GM21447 (cell line): ENCODE measurements around the gene SPEM3.

ENCODE experiments used
- ATAC-seq: cut with Tn5 transposase; IDR thresholded peaks from one replicate; pipeline ENCODE4 v1.9.1; 2021; ENCODE audit not compliant: unreplicated experiment

Gene SPEM3

GRCh38 chr17:7440113-7440833, 11.6 kb downstream of the SPEM3 start:
- no peak for ATAC-seq

DNA sequence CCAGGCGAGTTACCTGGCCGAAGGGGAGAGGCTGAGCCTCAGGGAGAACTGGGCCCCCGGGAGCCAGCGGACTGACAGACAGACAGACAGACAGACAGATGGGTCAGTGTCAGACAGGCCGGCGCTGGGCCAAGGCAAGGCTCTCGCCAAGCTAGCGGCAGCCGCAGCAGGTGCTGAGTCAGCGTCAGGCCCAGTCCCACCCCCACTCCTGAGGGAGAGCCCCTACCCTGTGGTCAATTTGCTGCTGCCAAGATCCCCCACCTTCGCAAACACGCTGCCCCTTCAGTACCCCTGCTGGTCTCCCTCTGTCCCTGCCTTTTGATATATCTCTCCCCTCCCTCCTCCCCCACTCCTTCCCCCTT, 12.2 kb downstream of the SPEM3 start:
- ATAC-seq: no peak

GRCh38 chr17:7441266-7441665, 12.6 kb downstream of the SPEM3 start:
- ATAC-seq: no peak

DNA sequence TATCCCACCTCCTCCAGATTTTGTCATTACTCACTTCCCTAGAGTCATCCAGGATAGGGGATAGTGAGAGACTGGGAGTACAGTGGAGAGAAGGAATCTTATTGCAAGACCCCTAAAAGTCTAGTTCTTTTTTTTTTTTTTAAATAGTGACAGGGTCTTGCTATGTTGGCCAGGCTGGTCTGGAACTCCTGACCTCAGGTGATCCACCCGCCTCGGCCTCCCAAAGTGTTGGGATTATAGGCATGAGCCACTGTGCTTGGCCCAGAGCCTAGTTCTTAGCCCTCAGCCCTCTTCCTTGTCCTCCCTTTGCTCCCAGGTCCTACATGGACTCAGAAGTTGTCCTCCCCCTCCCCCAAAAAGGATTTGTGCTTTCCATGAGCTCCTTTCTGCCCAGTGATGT, 13.5 kb downstream of the SPEM3 start:
- ATAC-seq: no peak

DNA sequence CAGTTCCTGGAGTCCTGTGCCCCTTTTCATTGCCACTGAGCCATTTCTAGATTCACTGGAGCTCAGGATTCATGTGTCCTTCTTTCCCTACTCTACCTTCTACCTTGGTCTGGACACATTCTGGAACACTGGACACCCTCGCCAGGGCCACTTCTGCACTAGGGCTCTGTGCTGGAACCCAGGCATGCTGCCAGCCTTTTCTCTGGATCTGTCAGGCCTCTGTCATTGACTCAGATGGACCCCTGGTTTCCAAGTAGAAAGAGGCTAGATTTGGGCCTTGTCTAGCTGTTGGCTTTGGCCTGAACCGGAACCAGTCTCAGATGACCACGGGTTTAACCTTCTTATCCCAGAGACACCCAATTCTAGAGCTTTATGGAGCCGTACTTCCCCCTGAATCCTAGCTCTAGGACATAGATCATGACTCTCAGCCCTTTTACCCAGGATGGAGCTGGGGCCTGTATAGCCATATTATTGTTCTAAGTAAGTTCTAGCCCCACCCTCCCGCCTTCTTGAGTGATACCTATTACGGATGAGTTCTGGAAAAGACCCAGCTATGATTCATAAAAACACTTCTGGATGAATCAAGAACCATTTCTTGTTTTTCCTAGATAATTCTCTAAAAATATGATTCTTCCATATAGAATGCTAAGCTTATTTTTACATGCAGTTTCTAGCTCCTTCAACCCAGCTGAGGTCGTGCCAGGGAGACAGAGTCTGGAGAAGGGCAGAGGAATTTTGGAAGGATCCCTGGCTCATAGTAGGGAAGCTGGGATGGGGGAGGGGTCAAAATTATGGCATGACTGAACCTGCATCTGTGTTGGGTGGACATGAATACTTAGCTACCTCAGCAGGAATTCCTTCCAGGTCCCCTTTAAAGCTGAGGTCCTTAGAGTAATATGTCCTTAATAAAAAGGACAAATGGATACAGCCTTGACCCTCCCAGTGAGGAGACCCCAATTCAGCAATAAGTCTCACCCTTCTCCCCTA, 15.1 kb downstream of the SPEM3 start:
- ATAC-seq: no peak

DNA sequence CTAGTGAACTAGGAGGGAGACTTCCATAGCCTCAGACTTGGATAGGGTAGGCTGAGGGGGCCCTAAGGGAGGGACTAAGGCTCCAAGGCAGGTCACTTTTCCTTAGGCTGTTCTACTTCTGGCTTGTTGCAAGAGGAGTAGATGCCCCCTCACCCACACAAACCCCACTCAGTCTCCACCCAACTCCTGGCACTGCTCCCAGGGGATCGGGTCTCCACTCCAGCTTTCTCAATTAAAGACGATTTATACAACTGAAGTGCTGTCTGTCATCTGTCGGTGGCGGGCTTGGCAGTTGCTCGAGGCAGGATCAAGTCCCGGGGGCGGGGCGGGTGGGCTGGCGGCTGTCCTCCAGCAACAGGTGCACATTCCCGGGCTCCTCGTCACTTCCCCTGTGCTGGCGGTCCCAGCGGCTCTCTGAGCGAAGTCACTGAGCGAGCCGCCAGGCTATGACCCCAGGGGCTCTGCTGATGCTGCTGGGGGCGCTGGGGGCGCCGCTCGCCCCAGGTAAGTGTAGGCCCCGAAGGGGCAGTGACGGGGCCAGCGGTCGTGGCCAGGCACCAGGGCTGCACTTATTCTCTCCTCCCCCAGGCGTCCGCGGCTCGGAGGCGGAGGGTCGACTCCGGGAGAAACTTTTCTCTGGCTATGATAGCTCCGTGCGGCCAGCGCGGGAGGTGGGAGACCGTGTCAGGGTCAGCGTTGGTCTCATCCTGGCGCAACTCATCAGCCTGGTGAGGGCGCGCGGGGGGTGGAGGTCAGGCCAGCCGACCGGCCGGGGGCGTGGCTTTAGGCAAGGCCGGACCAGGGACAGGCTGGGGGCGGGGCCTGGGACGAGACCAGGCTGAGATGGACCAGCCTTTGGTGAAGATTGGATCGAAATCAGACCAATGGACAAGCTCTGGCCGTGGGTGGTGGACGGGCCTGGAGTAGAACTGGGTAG, 16.3 kb downstream of the SPEM3 start, which contains the start of gene CHRNB1:
TSS of gene CHRNB1 (plus strand) at position 380 of the 937 bp plus-strand sequence. CDS start at position 447, 67 bp downstream.
- ATAC-seq: peak; percentile 43

DNA sequence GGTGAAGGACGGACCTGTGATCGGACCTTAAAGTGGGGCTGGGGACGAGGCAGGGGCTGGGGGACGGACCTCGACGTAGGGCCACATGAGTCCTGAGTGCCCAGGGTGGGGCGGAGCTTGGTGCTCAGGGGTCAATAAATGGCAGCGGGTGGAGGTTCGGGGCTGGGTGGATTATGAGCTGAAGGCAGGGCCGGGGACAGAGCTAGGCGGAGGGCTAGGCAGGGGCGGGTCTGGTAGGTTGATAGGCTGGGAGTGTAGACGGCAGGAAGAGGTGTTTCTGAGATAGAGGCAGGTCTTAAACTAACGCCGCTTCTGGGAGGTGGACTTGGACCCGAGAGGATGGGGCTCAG, 16.9 kb downstream of the SPEM3 start:
- peak; percentile 21 for ATAC-seq

GRCh38 chr17:7448461-7448860, 19.8 kb downstream of the SPEM3 start:
- ATAC-seq: no peak

GRCh38 chr17:7459961-7460545, 31.4 kb downstream of the SPEM3 start:
- no peak for ATAC-seq

- ATAC-seq: no peak
Observed at GRCh38 chr17:7460850-7461660, 32.4 kb downstream of the SPEM3 start.

- no peak for ATAC-seq
Observed at GRCh38 chr17:7462474-7463371, 34.1 kb downstream of the SPEM3 start.

GRCh38 chr17:7463372-7463846, 34.8 kb downstream of the SPEM3 start:
- ATAC-seq: no peak

GRCh38 chr17:7464081-7464480, 35.4 kb downstream of the SPEM3 start:
- no peak for ATAC-seq

GRCh38 chr17:7465597-7466275, 37.1 kb downstream of the SPEM3 start:
- no peak for ATAC-seq

GRCh38 chr17:7466318-7466638, 37.6 kb downstream of the SPEM3 start:
- no peak for ATAC-seq

- ATAC-seq: no peak
Observed at GRCh38 chr17:7466639-7467341, 38.1 kb downstream of the SPEM3 start.

DNA sequence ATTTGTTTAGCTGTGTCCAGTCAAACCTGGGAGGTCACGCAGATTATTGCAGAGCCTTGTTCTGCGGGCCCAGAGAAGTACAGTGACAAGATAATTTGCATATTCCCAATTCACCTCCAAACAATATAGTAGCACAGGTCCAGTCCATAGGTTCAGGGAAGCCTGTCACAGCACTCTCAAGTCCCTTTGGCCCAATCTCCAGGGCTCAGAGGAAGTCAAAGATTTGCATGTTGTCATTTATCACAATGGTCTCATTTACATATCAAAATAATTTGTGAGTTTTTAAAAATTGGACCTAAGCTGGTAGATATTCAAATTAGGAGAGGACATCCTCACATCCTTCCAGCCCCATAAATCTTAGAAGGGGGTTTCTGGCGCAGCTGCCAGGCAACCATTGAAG, 38.8 kb downstream of the SPEM3 start:
- no peak for ATAC-seq

DNA sequence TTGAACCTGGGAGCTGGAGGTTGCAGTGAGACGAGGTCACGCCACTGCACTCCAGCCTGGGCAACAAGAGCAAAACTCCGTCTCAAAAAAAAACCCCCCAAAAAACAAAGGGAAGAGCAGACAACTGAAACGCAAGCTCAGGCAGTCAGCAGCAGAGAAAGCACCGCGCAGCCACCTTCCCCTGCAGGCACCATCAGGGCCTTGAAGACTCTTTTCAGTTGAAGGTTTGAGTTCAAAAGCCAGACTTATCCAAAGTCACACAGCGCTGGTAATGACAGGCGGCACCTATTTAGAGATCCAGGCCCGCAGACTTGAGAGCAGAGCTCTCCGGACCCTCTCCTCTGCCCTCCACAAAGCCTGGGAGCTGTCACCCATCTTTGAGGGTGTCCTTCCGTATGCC, 39.6 kb downstream of the SPEM3 start:
- ATAC-seq: no peak
